HFFc6 (cell line): ENCODE data around the gene FYN. TPM values are rescaled to one million over a fixed set of nuclear protein-coding genes. Genes with fewer than 3 reads are reported as not detected.

Experiments
- DNase-seq: peaks from one replicate; pipeline ENCODE4 v3.0.0-alpha.2; 2018
- H3K27ac Mint-ChIP-seq: 2 replicates; pipeline ENCODE4 v1.8.0; 2020; ENCODE audit warnings: mild to moderate bottlenecking, mixed read lengths
- H3K27me3 Mint-ChIP-seq: 2 replicates; pipeline ENCODE4 v1.8.0; 2021; ENCODE audit warnings: mild to moderate bottlenecking, moderate library complexity, mixed read lengths; ENCODE audit not compliant: insufficient read depth
- H3K36me3 Mint-ChIP-seq: 2 replicates; pipeline ENCODE4 v1.8.0; 2021; ENCODE audit warnings: low read depth, mixed read lengths
- H3K4me1 Mint-ChIP-seq: 2 replicates; pipeline ENCODE4 v1.8.0; 2020; ENCODE audit warnings: low read depth, mixed read lengths
- H3K4me3 Mint-ChIP-seq: 2 replicates; pipeline ENCODE4 v1.8.0; 2020; ENCODE audit warnings: mild to moderate bottlenecking, moderate library complexity, mixed read lengths
- H3K9me3 Mint-ChIP-seq: 2 replicates; pipeline ENCODE4 v1.8.0; 2020; ENCODE audit warnings: mild to moderate bottlenecking, mixed read lengths
- CTCF ChIP-seq: fragments of 200-600 bp; sonication (generic); IDR thresholded peaks from 2 replicates; pipeline ENCODE4 v1.5.0; 2021; ENCODE audit warnings: antibody characterized with exemption, mild to moderate bottlenecking
- total RNA-seq, 6 experiments: library from RNA; stranded (reverse); fragmentation: NEBNext Ultra II Directional; extraction: Animal tissue kit (Norgen Biotek cat#: 25700); gene quantifications; 2 replicates in 1 of 6; 3 replicates in 5 of 6; pipeline ENCODE4 v1.2.3, GENCODE V29; 2021

The FYN gene
- total RNA-seq, 6 experiments from 2014 or later = 41.5 to 59.9 (median 49.7) TPM

DNA sequence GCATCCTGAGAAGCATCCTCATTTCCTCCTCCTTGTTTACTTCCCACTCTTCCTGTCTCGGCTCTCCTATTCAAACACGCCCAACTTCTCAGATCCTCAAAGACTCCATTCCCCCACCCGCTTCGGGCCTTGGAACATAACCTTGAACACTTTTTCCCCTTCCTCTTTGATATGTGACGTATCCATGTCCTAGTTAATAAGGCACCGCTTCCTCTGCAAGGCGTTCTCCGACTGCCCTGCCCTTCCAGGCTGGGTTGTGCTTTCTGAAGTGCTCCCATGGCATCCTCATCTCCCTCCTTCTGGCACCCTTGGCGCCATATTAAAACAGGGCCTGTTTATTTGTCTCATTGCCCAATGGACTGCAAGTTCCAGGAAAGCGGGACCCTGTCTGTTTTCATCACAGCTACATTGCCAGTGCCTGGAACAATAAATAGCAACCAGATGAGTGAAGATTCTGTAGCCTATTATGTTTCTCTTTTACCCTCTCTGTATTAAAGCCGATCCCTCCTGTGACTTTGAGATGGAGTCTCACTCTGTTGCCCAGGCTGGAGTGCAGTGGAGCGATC, 152.2 kb downstream of the FYN start:
- H3K27ac Mint-ChIP-seq = no peak overlapping the region
- H3K4me3 Mint-ChIP-seq = no peak overlapping the region
- H3K4me1 Mint-ChIP-seq = peaks cover 28% of the 10 kb centered on the region
- no peaks in the 10 kb centered on the region; the same call in 1 of the 2 replicates for H3K27me3 Mint-ChIP-seq
- peaks cover 8% of the 10 kb centered on the region for H3K36me3 Mint-ChIP-seq
- no peaks in the 10 kb centered on the region; the same call in 1 of the 2 replicates for H3K9me3 Mint-ChIP-seq
- no peak for DNase-seq
- TF ChIP-seq CTCF = no peak

GRCh38 chr6:111718990-111719389, 154.3 kb downstream of the FYN start:
- no peaks in the 10 kb centered on the region; the same call in 1 of the 2 replicates for H3K27me3 Mint-ChIP-seq
- H3K4me3 Mint-ChIP-seq = no peak overlapping the region
- DNase-seq = no peak
- H3K27ac Mint-ChIP-seq = no peak overlapping the region
- H3K36me3 Mint-ChIP-seq = no peaks in the 10 kb centered on the region
- H3K4me1 Mint-ChIP-seq = peaks cover 19% of the 10 kb centered on the region
- TF ChIP-seq CTCF = no peak
- H3K9me3 Mint-ChIP-seq = no peaks in the 10 kb centered on the region

GRCh38 chr6:111718326-111718725, 154.9 kb downstream of the FYN start:
- no peak overlapping the region for H3K27ac Mint-ChIP-seq
- H3K36me3 Mint-ChIP-seq = no peaks in the 10 kb centered on the region
- no peak for TF ChIP-seq CTCF

DNA sequence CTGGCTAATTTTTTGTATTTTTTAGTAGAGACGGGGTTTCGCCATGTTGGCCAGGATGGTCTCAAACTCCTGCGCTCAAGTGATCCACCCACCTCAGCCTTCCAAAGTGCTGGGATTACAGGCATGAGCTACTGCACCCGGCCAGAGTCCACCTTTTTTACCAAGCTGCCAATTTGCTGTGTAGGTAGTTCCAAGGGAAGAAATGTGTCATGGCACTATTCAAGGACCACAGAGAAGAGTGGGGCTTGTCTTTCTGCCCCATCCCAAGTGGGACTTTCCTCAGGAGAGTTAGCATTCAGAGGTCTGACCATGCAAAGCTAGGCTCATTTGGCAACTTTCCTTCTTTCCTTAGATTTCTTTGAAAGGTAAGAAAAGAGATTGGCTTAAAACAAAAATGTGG, 155.6 kb downstream of the FYN start:
- Mint-ChIP-seq H3K27me3 (no peaks in the 10 kb centered on the region; the same call in 1 of the 2 replicates), H3K36me3 (no peaks in the 10 kb centered on the region), H3K4me1 (peaks cover 17% of the 10 kb centered on the region), H3K9me3 (no peaks in the 10 kb centered on the region), H3K27ac (no peak overlapping the region), H3K4me3 (no peak overlapping the region)
- DNase-seq = no peak
- no peak for TF ChIP-seq CTCF

More at GRCh38 chr6:111718326-111718725, 154.9 kb downstream of the FYN start:
- no peaks in the 10 kb centered on the region for H3K9me3 Mint-ChIP-seq
- no peak overlapping the region for H3K4me3 Mint-ChIP-seq
- H3K27me3 Mint-ChIP-seq = no peaks in the 10 kb centered on the region; the same call in 1 of the 2 replicates
- H3K4me1 Mint-ChIP-seq = peaks cover 19% of the 10 kb centered on the region
- DNase-seq = no peak

DNA sequence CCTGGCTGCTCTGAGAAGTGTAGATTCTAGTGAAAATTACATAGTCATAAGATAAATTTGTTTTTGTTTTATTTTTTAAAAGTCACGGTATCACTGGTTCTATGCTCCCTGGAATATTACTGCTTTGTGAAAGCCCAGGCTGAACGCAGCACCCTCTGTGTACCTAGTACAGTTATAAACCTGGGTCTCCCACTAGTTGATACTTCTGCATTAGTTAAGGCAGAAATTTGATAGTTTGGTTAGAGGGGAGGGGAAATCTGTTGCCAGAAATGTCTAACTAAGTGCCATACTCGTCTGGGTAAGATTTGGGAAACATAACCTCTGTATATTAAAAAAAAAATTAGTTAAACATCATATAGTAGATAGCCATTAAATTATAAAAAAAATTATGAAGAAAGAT, 156.9 kb downstream of the FYN start:
- no peak for TF ChIP-seq CTCF
- no peak overlapping the region for H3K27ac Mint-ChIP-seq
- H3K9me3 Mint-ChIP-seq = no peaks in the 10 kb centered on the region
- no peaks in the 10 kb centered on the region for H3K27me3 Mint-ChIP-seq
- no peak overlapping the region for H3K4me3 Mint-ChIP-seq
- H3K4me1 Mint-ChIP-seq = peaks cover 8% of the 10 kb centered on the region; the same call in 1 of the 2 replicates
- H3K36me3 Mint-ChIP-seq = no peaks in the 10 kb centered on the region
- DNase-seq = no peak

GRCh38 chr6:111715321-111715720, 157.9 kb downstream of the FYN start:
- Mint-ChIP-seq H3K36me3 (no peaks in the 10 kb centered on the region), H3K27me3 (no peaks in the 10 kb centered on the region), H3K4me3 (no peak overlapping the region), H3K27ac (no peak overlapping the region), H3K9me3 (no peaks in the 10 kb centered on the region), H3K4me1 (peaks cover 11% of the 10 kb centered on the region)
- TF ChIP-seq CTCF = no peak
- DNase-seq = no peak
